ENCODE measurements around the gene MBNL3.
"Not testable (repeated sequence)": the region's sequence is repeated elsewhere in the genome, so short reads cannot be mapped to it uniquely, and the experiment has no call there.

The MBNL3 gene

GRCh38 chrX:132331532-132331931 lies 157.3 kb downstream of the MBNL3 start:
- TF ChIP-seq CTCF (IDR thresholded peaks at IDR 0.05; ENCODE audit: low read depth, low read length), result no peak
- DNase-seq (ENCODE audit: extremely low read depth, low read depth), result no peak

- no peak for TF ChIP-seq CTCF (IDR thresholded peaks at IDR 0.05; ENCODE audit: low read depth, low read length)
- no peak for DNase-seq (ENCODE audit: extremely low read depth, low read depth)
Measured at GRCh38 chrX:132331000-132331399, 157.8 kb downstream of the MBNL3 start.

- no peak for TF ChIP-seq CTCF (IDR thresholded peaks at IDR 0.05; ENCODE audit: low read depth, low read length)
- DNase-seq (ENCODE audit: extremely low read depth, low read depth), result no peak
Measured at GRCh38 chrX:132330156-132330729, 158.6 kb downstream of the MBNL3 start.

GRCh38 chrX:132326960-132327359 lies 161.9 kb downstream of the MBNL3 start:
- DNase-seq (ENCODE audit: extremely low read depth, low read depth), result not testable (repeated sequence)

Measured in AG09319 (cell line).